ENCODE measurements around the gene TP63.

GRCh38 chr3:189902230-189903186, 271.3 kb downstream of the TP63 start:
- TF ChIP-seq POLR2A (IDR thresholded peaks at IDR 0.05), result no peak
- TF ChIP-seq, protein P1, sequence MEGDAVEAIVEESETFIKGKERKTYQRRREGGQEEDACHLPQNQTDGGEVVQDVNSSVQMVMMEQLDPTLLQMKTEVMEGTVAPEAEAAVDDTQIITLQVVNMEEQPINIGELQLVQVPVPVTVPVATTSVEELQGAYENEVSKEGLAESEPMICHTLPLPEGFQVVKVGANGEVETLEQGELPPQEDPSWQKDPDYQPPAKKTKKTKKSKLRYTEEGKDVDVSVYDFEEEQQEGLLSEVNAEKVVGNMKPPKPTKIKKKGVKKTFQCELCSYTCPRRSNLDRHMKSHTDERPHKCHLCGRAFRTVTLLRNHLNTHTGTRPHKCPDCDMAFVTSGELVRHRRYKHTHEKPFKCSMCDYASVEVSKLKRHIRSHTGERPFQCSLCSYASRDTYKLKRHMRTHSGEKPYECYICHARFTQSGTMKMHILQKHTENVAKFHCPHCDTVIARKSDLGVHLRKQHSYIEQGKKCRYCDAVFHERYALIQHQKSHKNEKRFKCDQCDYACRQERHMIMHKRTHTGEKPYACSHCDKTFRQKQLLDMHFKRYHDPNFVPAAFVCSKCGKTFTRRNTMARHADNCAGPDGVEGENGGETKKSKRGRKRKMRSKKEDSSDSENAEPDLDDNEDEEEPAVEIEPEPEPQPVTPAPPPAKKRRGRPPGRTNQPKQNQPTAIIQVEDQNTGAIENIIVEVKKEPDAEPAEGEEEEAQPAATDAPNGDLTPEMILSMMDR (IDR thresholded peaks at IDR 0.05), result no peak
